ENCODE data around the gene TMEM115.
A peak's percentile ranks its signal among the peaks of the same experiment; 100 is the strongest.

Gene TMEM115

DNA sequence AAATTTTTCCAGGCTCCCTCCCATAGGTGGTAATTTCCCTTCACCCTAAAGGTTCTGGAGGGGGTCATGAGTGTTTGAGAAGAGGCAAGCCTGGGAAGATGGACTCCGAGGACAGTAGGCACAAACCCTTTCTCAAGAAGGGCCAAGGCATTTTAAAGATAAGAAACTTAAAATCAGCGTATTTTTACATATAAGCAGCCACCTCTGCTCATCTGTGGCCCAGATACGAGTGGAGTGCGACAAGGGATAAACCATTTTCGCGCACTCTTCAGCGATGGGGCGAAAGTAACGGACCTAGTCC is 19.2 kb downstream of the TMEM115 start:
- no peak for DNase-seq (ENCODE audit: low read depth)
- TF ChIP-seq, protein P1, sequence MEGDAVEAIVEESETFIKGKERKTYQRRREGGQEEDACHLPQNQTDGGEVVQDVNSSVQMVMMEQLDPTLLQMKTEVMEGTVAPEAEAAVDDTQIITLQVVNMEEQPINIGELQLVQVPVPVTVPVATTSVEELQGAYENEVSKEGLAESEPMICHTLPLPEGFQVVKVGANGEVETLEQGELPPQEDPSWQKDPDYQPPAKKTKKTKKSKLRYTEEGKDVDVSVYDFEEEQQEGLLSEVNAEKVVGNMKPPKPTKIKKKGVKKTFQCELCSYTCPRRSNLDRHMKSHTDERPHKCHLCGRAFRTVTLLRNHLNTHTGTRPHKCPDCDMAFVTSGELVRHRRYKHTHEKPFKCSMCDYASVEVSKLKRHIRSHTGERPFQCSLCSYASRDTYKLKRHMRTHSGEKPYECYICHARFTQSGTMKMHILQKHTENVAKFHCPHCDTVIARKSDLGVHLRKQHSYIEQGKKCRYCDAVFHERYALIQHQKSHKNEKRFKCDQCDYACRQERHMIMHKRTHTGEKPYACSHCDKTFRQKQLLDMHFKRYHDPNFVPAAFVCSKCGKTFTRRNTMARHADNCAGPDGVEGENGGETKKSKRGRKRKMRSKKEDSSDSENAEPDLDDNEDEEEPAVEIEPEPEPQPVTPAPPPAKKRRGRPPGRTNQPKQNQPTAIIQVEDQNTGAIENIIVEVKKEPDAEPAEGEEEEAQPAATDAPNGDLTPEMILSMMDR (IDR thresholded peaks at IDR 0.05; ENCODE audit: low read depth, low read length, missing control alignments): no peak
- peak overlapping the region; percentile 91 for H3K4me3 ChIP-seq (ENCODE audit: low read depth, low read length)

DNA sequence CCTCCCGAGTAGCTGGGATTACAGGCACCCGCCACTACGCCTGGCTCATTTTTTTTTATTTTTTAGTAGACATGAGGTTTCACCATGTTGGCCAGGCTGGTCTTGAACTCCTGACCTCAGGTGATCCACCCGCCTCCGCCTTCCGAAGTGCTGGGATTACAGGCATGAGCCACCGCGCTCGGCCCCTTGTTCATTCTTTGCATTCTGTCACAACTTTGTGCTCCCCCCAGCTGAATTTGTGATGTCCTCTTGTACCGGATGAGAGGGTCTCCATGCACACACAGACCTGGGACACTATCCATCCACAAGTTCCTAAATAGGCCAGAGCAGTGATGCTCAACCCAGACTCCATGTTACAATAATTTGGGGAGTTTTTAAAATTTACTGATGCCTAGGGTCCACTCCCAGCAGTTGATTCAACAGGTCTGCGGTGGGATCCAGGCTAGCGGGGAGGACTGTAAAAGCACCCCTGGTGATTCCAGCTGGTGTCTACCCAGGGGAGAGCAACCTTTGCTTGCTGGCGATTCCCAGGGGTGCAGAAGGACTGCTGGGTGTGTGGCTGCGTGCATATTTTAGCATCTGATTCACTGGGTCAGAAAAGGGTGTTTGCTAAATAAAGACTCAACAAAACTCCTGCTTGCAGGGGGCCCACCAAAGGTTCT is 19.7 kb downstream of the TMEM115 start:
- TF ChIP-seq, protein P1 (IDR thresholded peaks at IDR 0.05; ENCODE audit: low read depth, low read length, missing control alignments): no peak
- peak overlapping the region; percentile 91 for H3K4me3 ChIP-seq (ENCODE audit: low read depth, low read length)
- no peak for DNase-seq (ENCODE audit: low read depth)

DNA sequence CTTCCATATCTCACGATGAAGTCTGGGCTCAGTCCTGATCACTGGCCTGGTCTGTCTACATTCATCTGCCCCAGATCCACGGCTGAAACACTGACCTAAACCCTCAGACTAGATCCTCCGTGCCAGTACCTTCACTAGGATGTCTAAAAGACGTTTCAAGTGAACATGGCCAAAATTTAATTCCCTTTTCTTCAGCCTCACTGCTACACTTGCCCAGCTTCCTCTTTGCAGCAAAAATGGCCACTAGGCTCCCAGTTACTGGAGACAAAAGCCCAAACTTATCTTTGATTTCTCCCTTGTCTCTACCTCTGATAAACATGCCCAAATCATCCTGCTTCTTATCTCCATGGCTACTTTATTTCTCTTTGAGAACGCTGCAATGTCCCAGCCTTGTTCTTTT is 20.4 kb downstream of the TMEM115 start:
- TF ChIP-seq, protein P1 (IDR thresholded peaks at IDR 0.05; ENCODE audit: low read depth, low read length, missing control alignments): peak; percentile 21
- peak overlapping the region; percentile 91 for H3K4me3 ChIP-seq (ENCODE audit: low read depth, low read length)
- DNase-seq (ENCODE audit: low read depth): no peak

DNA sequence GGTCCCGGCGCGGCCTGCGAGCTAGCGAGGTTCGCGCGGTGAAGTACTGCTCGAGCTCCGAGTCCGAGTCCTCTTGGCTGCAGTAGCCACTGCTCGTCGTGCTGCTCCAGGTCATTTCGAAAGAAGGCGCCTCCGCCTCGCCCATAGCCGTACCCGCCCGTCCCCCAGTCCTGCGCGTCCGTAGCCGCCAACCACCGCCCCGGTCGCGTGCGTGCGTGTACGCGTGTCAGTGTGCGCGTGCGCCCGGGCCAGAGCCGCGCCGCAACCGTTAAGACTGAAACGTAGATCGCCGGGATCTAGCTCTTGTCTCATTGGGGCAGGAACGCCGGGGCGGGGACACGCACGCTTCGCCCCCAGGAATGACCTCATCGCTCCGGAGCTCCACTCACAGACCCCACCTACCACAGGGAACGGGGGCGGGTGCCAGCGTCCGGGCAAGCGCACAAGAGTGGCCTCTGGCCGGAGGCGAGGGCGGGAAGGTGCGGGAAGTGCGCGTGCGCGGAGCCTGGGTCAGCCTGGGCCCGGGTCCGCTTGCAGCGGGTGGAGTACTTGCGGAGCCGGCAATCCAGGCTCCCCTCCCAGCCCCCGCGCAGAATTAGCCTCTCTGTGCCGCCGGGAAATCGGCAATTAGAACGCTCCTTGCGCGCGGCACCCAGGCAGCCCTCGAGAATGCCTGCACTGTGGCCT is 22.0 kb downstream of the TMEM115 start:
- peak overlapping the region; percentile 91 for H3K4me3 ChIP-seq (ENCODE audit: low read depth, low read length)
- DNase-seq (ENCODE audit: low read depth): peak; percentile 96
- TF ChIP-seq, protein P1 (IDR thresholded peaks at IDR 0.05; ENCODE audit: low read depth, low read length, missing control alignments): no peak

DNA sequence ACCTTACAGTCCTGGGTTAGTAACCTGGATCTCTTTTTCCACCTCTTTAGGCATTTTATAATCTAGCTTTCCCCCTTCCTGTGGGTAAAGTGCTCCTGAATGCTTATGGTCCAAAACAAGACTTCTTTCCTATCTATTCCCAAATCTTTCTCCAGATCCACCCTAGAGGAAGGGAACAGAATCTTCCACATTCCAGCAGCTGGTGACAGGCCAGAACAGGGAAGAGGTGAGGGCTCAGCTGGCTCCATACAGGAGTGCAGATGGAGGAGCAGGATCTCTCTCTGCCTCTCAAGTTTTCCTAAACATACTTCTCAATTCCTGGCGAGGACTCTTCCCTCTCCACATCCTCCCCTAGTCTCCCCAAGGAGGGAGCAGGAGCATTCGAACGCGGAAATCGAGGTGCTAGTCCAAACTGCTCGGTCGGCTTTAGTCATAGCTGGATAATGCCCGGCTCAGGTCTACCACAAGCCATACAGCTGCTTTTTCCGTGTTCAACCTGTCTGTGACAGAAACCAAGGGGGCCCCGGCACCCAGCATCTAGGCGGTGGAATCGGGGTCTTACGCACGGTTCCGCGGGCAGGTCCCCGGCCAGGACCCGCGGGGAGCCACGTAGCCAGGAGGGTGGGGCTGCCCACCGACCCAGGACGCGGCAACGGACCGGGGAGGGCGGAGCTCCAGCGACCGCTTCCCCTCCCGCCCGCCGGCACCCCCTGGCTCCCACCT is 22.7 kb downstream of the TMEM115 start:
- TF ChIP-seq, protein P1 (IDR thresholded peaks at IDR 0.05; ENCODE audit: low read depth, low read length, missing control alignments): no peak
- no peak for DNase-seq (ENCODE audit: low read depth)
- peak overlapping the region; percentile 91 for H3K4me3 ChIP-seq (ENCODE audit: low read depth, low read length)

DNA sequence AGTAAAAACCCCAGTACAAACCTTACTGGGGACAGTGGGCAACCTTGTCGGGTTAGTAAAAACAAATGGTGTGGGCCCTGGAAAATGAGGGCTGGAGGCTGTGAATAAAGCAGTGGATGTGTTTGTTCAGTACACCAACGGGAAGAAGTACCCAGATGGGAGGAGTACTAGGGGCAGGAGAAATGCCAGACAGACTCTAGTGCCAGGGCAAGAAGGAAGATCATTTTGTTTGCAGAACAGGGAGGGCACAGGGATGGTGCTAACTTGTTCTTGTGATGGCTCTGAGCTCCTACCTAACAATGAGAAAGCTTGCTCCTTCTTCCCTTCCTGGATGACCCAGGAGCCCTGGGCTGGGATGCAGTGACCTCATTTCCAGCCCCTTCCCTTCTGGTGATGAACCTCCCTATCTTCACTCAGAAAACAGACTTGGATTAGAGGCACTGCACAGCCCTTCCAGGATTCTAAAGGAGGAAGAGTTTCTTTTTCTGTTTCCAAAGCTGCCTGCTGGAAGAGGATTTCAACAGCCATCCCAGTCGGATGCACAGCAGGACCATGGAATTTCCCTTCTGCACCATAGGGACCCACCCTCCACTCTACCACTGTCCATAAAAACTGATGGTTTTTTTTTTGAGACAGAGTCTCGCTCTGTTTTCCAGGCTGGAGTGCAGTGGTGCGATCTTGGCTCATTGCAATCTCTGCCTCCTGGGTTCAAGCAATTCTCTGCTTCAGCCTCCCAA is 24.8 kb downstream of the TMEM115 start:
- no peak for DNase-seq (ENCODE audit: low read depth)
- TF ChIP-seq, protein P1 (IDR thresholded peaks at IDR 0.05; ENCODE audit: low read depth, low read length, missing control alignments): no peak
- H3K4me3 ChIP-seq (ENCODE audit: low read depth, low read length): no peak overlapping the region

Data from GM12864 (cell line).